Stimulated activated CD4-positive, alpha-beta T cell treated with anti-CD3 and anti-CD28 coated beads, Interleukin-2, amount 100 ng/mL, for 24 hours (primary cell): ENCODE measurements around the gene HNF4A.

ENCODE experiments used
- DNase-seq, 2 donors: peaks; one replicate each; pipeline ENCODE4 v3.0.0-alpha.2; 2020

HNF4A gene

DNA sequence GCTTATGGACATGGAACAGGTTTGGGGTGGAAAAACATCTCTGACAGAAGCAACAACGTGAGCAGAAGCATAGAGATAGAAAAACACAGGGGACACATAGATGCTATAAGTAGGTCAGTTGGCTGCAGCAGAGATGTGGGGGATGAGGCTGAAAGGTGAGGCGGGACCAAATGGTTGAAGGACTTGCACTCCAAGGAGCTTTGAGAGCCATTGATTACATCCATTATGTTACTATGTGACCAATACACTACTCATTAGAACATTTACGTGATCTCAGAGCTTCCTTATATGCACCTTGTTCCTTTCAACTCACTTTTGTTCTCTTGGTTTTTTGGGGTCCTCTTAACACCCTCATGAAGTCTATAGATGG, 72.3 kb downstream of the HNF4A start:
- DNase-seq, result no peak

DNA sequence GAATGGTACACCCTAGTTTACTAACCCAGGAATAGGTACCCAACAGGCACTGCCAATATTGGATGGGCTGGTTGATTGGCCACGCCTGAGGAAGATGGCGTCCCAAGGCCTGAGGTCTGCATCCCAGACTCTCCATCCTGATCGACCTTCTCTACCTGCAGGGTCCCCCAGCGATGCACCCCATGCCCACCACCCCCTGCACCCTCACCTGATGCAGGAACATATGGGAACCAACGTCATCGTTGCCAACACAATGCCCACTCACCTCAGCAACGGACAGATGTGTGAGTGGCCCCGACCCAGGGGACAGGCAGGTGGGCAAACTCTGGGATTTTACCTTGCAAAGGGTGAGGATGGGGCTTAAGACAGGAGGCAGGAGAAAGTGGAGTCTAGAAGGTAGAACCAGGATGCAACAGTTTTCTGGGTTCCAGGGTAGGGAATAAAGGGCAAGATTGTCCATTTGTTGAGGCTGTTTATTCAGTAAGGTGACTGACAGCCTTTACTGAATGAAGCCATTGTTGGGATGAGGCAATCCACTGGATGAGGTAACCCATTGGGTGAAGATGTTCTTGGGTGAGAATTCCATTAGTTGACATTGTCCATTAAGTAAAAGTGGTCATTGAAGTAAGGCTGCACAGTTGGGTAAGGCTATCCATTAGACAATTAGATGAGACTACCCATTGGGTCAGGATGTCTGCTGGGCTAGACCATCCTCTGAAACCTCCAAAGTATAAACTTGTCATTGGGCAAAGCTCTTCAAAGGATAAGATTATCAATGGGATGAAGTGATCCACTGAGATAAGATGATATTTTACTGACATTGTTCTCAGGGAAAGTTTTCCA, 72.9 kb downstream of the HNF4A start:
- no peak for DNase-seq

DNA sequence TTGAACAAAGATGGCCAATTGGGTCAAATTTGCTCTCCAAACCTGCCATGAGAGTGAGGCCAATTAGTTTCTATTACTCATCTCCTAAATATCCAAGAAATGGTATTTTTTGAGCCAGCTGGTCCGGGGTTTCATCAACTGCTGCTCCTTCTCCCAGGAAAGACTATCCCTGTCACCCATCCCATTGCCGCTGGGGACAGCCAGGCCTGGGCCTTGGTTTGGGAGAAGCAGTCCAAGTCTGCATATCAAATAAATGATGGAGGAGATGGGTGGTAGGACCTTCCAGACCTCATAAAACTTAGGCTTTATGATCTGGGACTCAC, 73.5 kb downstream of the HNF4A start:
- no peak for DNase-seq

GRCh38 chr20:44429419-44430269, 74.1 kb downstream of the HNF4A start:
- no peak for DNase-seq

GRCh38 chr20:44430270-44431065, 75.0 kb downstream of the HNF4A start:
- DNase-seq, result no peak

DNA sequence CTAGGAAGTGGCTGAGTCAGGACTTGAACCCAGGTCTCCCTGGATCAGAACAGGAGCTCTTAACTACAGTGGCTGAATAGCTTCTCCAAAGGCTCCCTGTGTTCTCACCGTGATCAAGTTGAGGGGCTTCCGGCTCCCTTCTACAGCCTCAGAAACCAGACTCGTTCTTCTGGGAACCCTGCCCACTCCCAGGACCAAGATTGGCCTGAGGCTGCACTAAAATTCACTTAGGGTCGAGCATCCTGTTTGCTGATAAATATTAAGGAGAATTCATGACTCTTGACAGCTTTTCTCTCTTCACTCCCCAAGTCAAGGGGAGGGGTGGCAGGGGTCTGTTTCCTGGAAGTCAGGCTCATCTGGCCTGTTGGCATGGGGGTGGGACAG, 75.6 kb downstream of the HNF4A start:
- DNase-seq, result no peak

DNA sequence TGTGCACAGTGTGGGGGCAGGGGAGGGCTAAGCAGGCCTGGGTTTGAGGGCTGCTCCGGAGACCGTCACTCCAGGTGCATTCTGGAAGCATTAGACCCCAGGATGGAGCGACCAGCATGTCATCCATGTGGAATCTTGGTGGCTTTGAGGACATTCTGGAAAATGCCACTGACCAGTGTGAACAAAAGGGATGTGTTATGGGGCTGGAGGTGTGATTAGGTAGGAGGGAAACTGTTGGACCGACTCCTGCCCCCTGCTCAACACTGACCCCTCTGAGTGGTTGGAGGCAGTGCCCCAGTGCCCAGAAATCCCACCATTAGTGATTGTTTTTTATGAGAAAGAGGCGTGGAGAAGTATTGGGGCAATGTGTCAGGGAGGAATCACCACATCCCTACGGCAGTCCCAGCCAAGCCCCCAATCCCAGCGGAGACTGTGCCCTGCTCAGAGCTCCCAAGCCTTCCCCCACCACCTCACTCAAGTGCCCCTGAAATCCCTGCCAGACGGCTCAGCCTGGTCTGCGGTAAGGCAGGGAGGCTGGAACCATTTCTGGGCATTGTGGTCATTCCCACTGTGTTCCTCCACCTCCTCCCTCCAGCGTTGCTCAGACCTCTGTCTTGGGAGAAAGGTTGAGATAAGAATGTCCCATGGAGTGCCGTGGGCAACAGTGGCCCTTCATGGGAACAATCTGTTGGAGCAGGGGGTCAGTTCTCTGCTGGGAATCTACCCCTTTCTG, 76.2 kb downstream of the HNF4A start:
- DNase-seq, result no peak

GRCh38 chr20:44432618-44433577, 77.4 kb downstream of the HNF4A start:
- no peak for DNase-seq

DNA sequence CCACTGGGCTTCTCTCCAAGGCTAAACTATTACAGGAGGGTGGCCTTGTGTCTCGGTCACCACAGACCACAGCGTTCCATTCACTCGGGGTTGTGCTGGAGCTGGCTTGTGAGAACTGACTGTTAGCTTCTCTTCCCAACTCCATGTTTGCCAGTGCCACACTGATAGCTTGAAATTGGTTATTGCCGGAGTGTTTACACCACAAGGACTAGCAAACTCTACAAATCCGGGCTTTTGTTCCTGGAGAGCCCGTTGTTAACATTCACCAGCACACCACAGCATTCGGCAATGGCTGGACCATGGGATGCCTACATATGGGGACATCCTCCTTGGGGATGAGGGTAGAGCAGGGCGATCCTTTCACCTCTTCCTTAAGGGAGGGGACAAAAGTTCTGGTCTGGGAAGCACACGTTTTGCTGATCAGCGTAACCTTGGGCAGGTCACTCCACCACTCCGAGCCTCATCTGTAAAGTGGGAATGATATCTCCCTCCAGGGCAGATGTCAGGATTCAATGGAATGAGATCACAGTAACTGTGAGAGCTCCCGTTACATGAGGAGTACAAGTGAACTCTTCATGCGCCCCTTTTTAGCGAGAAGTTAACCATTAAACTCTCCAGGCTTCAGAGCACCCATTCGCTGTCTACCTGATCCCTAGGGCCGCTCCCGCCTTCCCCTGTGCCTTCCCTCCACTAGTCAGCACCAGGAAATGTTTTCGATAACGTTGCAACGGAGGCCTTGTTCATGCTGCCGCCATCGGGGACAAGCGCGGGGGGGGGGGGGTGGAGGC, 78.4 kb downstream of the HNF4A start:
- DNase-seq, result no peak

DNA sequence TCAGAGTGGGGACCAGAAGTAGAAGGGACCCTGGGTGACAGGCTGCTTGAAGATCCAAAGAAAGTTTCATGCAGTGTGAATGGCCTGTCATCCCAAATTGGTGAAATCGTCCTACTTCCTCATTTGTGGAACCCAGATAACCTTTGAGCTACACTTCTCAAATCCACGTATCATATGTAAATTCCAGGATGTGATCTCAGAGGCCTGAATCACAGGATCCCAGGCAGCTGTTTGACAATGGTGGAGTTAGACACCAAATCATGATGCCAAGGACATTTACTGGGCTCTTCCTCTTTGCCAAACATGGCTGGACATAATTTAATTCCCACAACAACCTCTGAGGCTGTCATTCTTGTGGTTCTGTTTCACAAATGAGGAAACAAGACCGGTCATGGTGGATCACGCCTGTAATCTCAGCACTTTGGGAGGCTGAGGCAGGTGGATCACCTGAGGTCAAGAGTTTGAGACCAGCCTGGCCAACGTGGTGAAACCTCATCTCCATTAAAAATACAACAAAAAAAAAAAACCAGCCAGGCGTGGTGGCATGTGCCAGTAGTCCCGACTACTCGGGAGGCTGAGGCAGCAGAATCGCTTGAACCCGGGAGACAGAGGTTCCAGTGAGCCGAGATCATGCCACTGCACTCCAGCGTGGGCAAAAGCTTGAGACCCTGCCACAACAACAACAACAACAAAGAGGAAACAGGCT, 80.3 kb downstream of the HNF4A start:
- DNase-seq, result no peak

- DNase-seq, result no peak
Measured at GRCh38 chr20:44436393-44436792, 80.9 kb downstream of the HNF4A start.

DNA sequence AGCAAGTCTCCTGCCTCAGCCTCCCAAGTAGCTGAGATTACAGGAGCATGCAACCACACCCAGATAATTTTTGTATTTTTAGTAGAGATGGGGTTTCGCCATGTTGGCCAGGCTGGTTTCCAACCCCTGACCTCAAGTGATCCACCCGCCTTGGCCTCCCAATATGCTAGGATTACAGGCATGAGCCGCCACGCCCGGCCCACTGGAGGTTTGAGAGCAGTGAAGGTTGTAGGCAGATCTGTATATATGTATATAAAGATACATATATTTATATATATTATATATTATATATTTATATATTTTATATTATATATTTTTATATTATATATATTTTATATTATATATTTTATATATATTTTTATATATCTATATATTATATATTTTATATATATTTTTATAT, 82.0 kb downstream of the HNF4A start:
- DNase-seq, result no peak

DNA sequence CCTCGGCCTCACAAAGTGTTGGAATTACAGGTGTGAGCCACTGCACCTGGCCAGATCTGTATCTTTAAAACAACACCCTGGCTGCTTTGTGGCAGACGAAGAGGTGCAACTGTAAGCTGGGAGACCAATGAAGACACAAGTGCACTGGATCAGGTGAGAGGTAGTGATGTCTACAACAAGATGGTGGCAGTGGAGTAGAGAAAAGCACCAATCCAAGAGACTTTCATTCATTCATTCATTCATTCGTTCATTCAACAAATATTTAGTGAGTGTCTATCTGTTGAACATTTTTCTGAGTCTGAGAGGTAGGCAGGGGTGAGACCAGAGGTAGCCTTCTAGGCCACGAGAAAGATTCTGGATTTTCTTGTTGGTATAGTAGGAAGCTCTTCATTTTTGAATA, 83.3 kb downstream of the HNF4A start:
- no peak for DNase-seq

DNA sequence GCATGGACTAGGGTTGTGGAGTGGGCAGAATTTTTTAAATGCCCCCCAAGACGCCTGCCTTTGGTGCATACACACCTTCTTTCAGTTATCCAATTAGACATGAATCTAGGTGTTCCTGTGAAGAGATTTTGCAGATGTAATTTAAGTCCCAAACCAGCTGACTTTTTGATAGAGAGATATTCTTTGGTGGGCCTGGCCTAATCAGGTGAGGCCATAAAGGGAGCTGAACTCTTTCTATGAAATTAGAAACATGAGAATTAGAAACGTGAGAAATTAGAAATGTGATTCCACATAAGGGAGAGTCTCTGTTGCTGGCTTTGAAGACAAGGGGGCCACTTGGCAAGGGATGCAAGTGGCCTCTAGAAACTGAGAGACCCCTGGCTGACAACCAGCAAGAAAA, 83.8 kb downstream of the HNF4A start:
- no peak for DNase-seq

DNA sequence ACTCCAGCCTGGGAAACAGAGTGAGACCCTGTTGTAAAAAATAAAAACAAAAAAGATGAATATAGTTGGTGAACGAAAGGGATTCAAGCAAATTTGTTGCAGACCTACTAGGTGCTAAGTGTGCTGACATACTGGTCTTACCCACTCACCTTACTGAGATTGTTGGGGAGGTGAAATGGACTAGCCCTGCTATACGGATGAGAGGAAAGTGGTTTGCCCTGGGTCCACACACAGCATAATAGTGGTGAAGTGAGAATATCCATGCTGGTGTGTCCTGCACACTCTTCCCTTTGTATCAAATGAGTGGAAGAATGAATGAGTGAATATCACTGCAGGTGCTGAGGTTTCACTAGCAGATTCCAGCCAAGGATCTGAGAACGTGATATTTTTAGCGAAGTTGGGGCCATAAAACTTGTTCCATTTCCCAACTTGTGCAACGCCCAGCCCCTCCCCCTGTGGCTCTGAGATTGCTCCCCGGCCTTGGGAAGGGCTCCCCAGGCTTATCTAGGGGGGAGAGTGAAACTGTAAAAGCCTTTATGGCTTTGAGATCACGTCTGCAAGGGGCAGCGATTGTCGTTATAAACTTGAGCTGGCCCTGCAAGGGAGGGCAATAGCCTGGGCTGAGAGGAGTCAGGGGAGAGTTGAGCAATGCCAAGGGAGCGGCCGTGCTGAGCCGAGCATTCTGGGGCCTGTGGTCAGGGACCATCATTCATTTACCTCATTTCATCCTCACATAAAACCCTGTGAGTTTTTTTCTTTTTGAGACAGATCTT, 87.0 kb downstream of the HNF4A start:
- no peak for DNase-seq

GRCh38 chr20:44445742-44446710, 90.5 kb downstream of the HNF4A start:
- no peak for DNase-seq

- DNase-seq, result no peak
Measured at GRCh38 chr20:44447827-44448419, 92.4 kb downstream of the HNF4A start.
